Neuronal stem cell (in vitro differentiated cells): Measurements from ENCODE around the gene KIAA0319L.

ENCODE experiments used
- DNase-seq: peaks from one replicate; pipeline ENCODE4 v3.0.0-alpha.2; 2013; ENCODE audit warnings: low spot score
- H2AFZ ChIP-seq: one replicate; pipeline ENCODE4 v1.6.1; 2013; ENCODE audit warnings: mild to moderate bottlenecking, low read length, inconsistent platforms
- H2AK5ac ChIP-seq: 2 replicates; pipeline ENCODE4 v1.6.1; 2013; ENCODE audit warnings: low read depth, mild to moderate bottlenecking, inconsistent platforms, low read length, moderate library complexity, mixed read lengths
- H2BK120ac ChIP-seq: 2 replicates; pipeline ENCODE4 v1.6.1; 2013; ENCODE audit warnings: low read depth, mild to moderate bottlenecking, inconsistent platforms, low read length, moderate library complexity, mixed read lengths
- H2BK12ac ChIP-seq: one replicate; pipeline ENCODE4 v1.6.1; 2013; ENCODE audit warnings: low read length, inconsistent platforms
- H2BK15ac ChIP-seq: 2 replicates; pipeline ENCODE4 v1.6.1; 2013; ENCODE audit warnings: mild to moderate bottlenecking, low read length, inconsistent platforms, mixed read lengths
- H2BK5ac ChIP-seq: one replicate; pipeline ENCODE4 v1.6.1; 2013; ENCODE audit warnings: inconsistent platforms, mild to moderate bottlenecking, low read length, moderate library complexity
- H3K14ac ChIP-seq: one replicate; pipeline ENCODE4 v1.6.1; 2013; ENCODE audit warnings: low read length, inconsistent platforms
- H3K18ac ChIP-seq: 2 replicates; pipeline ENCODE4 v1.6.1; 2013; ENCODE audit warnings: low read length, inconsistent platforms
- H3K23ac ChIP-seq: 2 replicates; pipeline ENCODE4 v1.6.1; 2013; ENCODE audit warnings: low read depth, mild to moderate bottlenecking, mixed read lengths, low read length, inconsistent platforms; ENCODE audit not compliant: poor library complexity
- H3K27ac ChIP-seq: replicated peaks from 3 replicates; pipeline ENCODE4 v1.5.1; 2013; ENCODE audit warnings: low read length, inconsistent platforms
- H3K27me3 ChIP-seq, 3 experiments: 2 replicates each; pipeline ENCODE4 v1.6.1; 2013; ENCODE audit warnings: low read length in 3 of 3, mild to moderate bottlenecking in 2 of 3, inconsistent platforms in 1 of 3, low read depth in 1 of 3, mixed read lengths in 1 of 3, moderate library complexity in 1 of 3; ENCODE audit not compliant: control insufficient read depth in 3 of 3, insufficient read depth in 3 of 3
- H3K36me3 ChIP-seq, 2 donors: replicated peaks in 1 of 2; 2 replicates each; pipeline ENCODE4 v1.6.1; 2013; ENCODE audit warnings: low read length in 2 of 2; ENCODE audit not compliant: control insufficient read depth in 2 of 2, insufficient read depth in 2 of 2
- H3K4ac ChIP-seq: 2 replicates; pipeline ENCODE4 v1.6.1; 2013; ENCODE audit warnings: inconsistent platforms, mild to moderate bottlenecking, low read length, moderate library complexity
- H3K4me1 ChIP-seq, 2 donors: 1 replicate in 1 of 2; 2 replicates in 1 of 2; pipeline ENCODE4 v1.6.1; 2013; ENCODE audit warnings: low read length in 2 of 2, low read depth in 1 of 2; ENCODE audit not compliant: control insufficient read depth in 2 of 2, insufficient read depth in 1 of 2
- H3K4me2 ChIP-seq: one replicate; pipeline ENCODE4 v1.6.1; 2013; ENCODE audit warnings: mild to moderate bottlenecking, low read length, inconsistent platforms; ENCODE audit not compliant: insufficient read depth, poor library complexity, severe bottlenecking
- H3K4me3 ChIP-seq, 2 donors: 2 replicates each; pipeline ENCODE4 v1.5.1; 2013; ENCODE audit warnings: low read length in 2 of 2, mild to moderate bottlenecking in 2 of 2, inconsistent platforms in 1 of 2, moderate library complexity in 1 of 2
- H3K79me1 ChIP-seq: one replicate; pipeline ENCODE4 v1.6.1; 2013; ENCODE audit warnings: low read depth, mild to moderate bottlenecking, inconsistent platforms, low read length, moderate library complexity
- H3K9ac ChIP-seq: one replicate; pipeline ENCODE4 v1.6.1; 2013; ENCODE audit warnings: mild to moderate bottlenecking, low read depth, low read length, inconsistent platforms; ENCODE audit not compliant: poor library complexity
- H3K9me3 ChIP-seq, 2 donors: replicated peaks in 1 of 2; 2 replicates each; pipeline versions ENCODE3 to v1.6.1; 2013; ENCODE audit warnings: low read length in 2 of 2, mild to moderate bottlenecking in 2 of 2, inconsistent platforms in 1 of 2, low read depth in 1 of 2, mixed read lengths in 1 of 2, moderate library complexity in 1 of 2; ENCODE audit not compliant: control insufficient read depth in 2 of 2, insufficient read depth in 1 of 2
- H4K8ac ChIP-seq: one replicate; pipeline ENCODE4 v1.6.1; 2013; ENCODE audit warnings: low read depth, mild to moderate bottlenecking, inconsistent platforms, low read length, moderate library complexity
- H4K91ac ChIP-seq: one replicate; pipeline ENCODE4 v1.6.1; 2013; ENCODE audit warnings: low read length, low read depth, mild to moderate bottlenecking, inconsistent platforms; ENCODE audit not compliant: poor library complexity
- WGBS, 2 donors: extraction: QIAGEN DNeasy Blood & Tissue Kit; methylation state at CpG; one replicate each; pipeline ENCODE4 v1.1.7; 2013; ENCODE audit warnings: missing lambda C conversion rate in 2 of 2, mixed read lengths in 1 of 2; ENCODE audit not compliant: insufficient read length in 2 of 2, insufficient replicate concordance in 1 of 2; ENCODE audit errors: extremely low coverage in 2 of 2; 5-methylcytosine and 5-hydroxymethylcytosine counted together

KIAA0319L gene

DNA sequence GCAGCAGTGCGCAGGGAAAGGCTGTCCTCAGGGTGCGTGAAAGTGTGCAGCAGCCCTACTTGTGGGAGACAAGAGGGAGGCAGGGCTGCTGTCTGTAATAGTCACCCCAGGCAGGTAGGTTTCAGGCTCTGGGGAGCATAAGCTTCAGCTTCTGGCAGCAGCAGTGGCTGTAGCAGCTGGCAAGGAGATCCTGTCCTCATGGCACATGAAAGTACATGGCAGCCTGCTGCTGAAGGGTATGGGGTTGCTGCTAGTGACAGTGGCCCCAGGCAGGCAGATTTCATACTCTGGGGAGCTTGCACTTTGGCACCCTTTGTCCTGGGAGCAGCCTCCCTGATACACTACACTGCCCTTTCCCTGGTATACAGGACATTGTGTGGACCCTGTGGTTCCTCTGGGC lies 26.3 kb downstream of the KIAA0319L start:
- no peak overlapping the region for H2BK5ac ChIP-seq
- no peak overlapping the region for H2BK12ac ChIP-seq
- no peak overlapping the region for H2BK15ac ChIP-seq
- no peak overlapping the region for H3K23ac ChIP-seq
- no peak overlapping the region for H2AK5ac ChIP-seq
- H3K4me2 ChIP-seq = no peak overlapping the region
- H4K91ac ChIP-seq = no peak overlapping the region
- no peak overlapping the region for H3K27ac ChIP-seq
- H4K8ac ChIP-seq = no peak overlapping the region
- no peaks in the 10 kb centered on the region for H3K79me1 ChIP-seq
- H2AFZ ChIP-seq = no peak overlapping the region
- no CpG with 5 or more reads among the region's 2 CpGs for WGBS, 2 donors
- peaks cover 13 to 62% of the 10 kb centered on the region in 2 donors for H3K9me3 ChIP-seq
- no peak overlapping the region for H3K14ac ChIP-seq
- H3K4me3 ChIP-seq = peak overlapping the region in 1 of 2 donors; percentile 69
- no peak overlapping the region for H3K4ac ChIP-seq
- no peak for DNase-seq
- no peak overlapping the region for H3K18ac ChIP-seq
- no peaks in the 10 kb centered on the region for H3K27me3 ChIP-seq
- peaks cover 10 to 53% of the 10 kb centered on the region in 2 donors for H3K36me3 ChIP-seq
- no peaks in the 10 kb centered on the region for H3K4me1 ChIP-seq
- no peak overlapping the region for H3K9ac ChIP-seq
- H2BK120ac ChIP-seq = no peak overlapping the region

DNA sequence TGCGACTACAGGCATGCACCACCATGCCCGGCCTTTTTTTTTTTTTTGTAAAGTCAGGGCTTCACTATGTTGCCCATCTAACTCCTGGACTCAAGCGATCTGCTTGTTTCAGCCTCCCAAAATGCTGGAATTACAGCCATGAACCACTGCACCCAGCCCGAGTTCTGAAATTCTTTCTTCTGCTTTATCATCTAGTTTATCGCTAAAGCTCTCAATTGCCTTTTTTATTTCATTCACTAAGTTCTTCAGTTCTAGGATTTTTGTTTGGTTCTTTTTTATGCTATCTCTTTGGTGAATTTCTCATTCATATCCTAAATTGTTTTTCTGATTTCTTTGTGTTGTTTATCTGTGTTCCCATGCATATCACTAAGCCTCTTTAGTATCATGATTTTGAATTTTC lies 27.0 kb downstream of the KIAA0319L start:
- Histone ChIP-seq H3K14ac (no peak overlapping the region), H2BK12ac (no peak overlapping the region), H3K4me2 (no peak overlapping the region), H3K18ac (no peak overlapping the region), H3K4me1 (no peaks in the 10 kb centered on the region), H3K27ac (no peak overlapping the region), H2AK5ac (no peak overlapping the region), H4K91ac (no peak overlapping the region), H4K8ac (no peak overlapping the region), H3K36me3 (peaks cover 10 to 51% of the 10 kb centered on the region in 2 donors), H2AFZ (no peak overlapping the region), H3K27me3 (no peaks in the 10 kb centered on the region), H2BK120ac (no peak overlapping the region), H3K4ac (no peak overlapping the region), H2BK15ac (no peak overlapping the region), H3K79me1 (no peaks in the 10 kb centered on the region), H3K9ac (no peak overlapping the region), H3K23ac (no peak overlapping the region), H3K4me3 (no peak overlapping the region), H2BK5ac (no peak overlapping the region), H3K9me3 (peaks cover 13 to 70% of the 10 kb centered on the region in 2 donors)
- no peak for DNase-seq
- WGBS, 2 donors = no CpG with 5 or more reads among the region's 5 CpGs

DNA sequence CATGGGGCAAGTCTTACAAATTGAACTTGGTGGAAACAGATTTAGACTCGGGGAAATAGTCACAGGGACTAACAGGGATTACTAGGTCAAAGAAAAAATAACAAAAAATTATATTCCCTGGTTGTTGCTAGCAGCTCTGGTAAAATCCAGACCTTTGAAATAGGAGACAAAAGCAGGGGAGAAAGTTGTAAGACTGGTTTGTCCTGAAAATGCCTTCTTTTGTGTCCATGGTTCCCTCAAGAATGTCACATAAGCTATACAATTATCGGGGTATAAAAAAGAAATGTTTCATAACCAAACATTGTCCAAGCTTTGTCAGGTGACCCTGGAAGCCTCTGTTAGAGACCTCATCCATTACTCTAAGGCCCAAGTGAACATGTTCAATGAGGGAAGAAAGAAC lies 33.1 kb downstream of the KIAA0319L start:
- WGBS, 2 donors = no CpG with 5 or more reads among the region's 2 CpGs

DNA sequence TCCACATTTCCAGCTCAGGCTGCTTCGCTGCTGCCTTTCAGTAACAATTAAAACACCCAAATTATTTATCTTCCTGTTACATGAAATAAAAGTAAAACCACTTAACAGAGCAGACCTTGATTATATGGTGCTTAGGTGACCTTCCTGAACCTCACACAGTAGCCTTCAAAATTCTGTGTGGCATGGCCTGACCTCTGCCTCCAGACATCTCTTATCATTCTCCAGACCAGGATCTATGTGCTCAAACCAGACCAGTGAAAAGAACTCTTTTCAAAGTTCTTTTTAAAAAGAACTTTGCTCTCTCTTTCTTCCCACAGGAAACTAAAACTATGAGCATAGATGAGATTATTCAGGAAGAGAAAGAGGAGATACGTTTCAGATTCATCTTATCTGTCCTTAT lies 37.8 kb downstream of the KIAA0319L start:
- no peak overlapping the region for H4K91ac ChIP-seq
- no peak overlapping the region for H2AK5ac ChIP-seq
- no peak overlapping the region for H3K27ac ChIP-seq
- no peak overlapping the region for H3K4ac ChIP-seq
- no CpG with 5 or more reads among the region's 2 CpGs for WGBS, 2 donors
- H2BK120ac ChIP-seq = no peak overlapping the region
- no peak overlapping the region for H3K14ac ChIP-seq
- H3K36me3 ChIP-seq = peaks cover 0 to 2% of the 10 kb centered on the region in 2 donors
- H3K9me3 ChIP-seq = peaks cover 0 to 31% of the 10 kb centered on the region in 2 donors
- no peak overlapping the region for H2BK12ac ChIP-seq
- no peak overlapping the region for H2BK15ac ChIP-seq
- no peak for DNase-seq
- no peak overlapping the region for H3K18ac ChIP-seq
- H4K8ac ChIP-seq = no peak overlapping the region
- no peak overlapping the region for H2BK5ac ChIP-seq
- H3K23ac ChIP-seq = no peak overlapping the region
- H3K27me3 ChIP-seq = no peaks in the 10 kb centered on the region
- no peak overlapping the region for H3K9ac ChIP-seq
- H3K79me1 ChIP-seq = peaks cover 1% of the 10 kb centered on the region
- H3K4me2 ChIP-seq = no peak overlapping the region
- H2AFZ ChIP-seq = no peak overlapping the region
- no peaks in the 10 kb centered on the region for H3K4me1 ChIP-seq
- H3K4me3 ChIP-seq = no peak overlapping the region

More for the DNA sequence above, 33.1 kb downstream of the KIAA0319L start:
- Histone ChIP-seq H2AK5ac (no peak overlapping the region), H2BK5ac (no peak overlapping the region), H3K79me1 (peaks cover 1% of the 10 kb centered on the region), H3K4ac (no peak overlapping the region), H3K9ac (no peak overlapping the region), H3K14ac (no peak overlapping the region), H3K23ac (no peak overlapping the region), H3K4me1 (no peaks in the 10 kb centered on the region), H3K27ac (no peak overlapping the region), H3K36me3 (peaks cover 0 to 4% of the 10 kb centered on the region in 2 donors), H4K8ac (no peak overlapping the region), H3K27me3 (no peaks in the 10 kb centered on the region), H2BK15ac (no peak overlapping the region), H4K91ac (no peak overlapping the region), H2BK12ac (no peak overlapping the region), H2AFZ (no peak overlapping the region), H3K4me3 (no peak overlapping the region), H3K4me2 (no peak overlapping the region), H3K18ac (no peak overlapping the region), H2BK120ac (no peak overlapping the region), H3K9me3 (peaks cover 0 to 48% of the 10 kb centered on the region in 2 donors)
- DNase-seq = no peak
